Measurements from ENCODE around the gene FUT7. TPM values are rescaled to one million over a fixed set of nuclear protein-coding genes. Genes with fewer than 3 reads are reported as not detected.

Gene FUT7
- total and polyA plus RNA-seq, 9 of the 15 experiments (the other 6 are each of a cell fraction or from before 2014, with no cell fraction given): not detected

- TF ChIP-seq, protein P1, sequence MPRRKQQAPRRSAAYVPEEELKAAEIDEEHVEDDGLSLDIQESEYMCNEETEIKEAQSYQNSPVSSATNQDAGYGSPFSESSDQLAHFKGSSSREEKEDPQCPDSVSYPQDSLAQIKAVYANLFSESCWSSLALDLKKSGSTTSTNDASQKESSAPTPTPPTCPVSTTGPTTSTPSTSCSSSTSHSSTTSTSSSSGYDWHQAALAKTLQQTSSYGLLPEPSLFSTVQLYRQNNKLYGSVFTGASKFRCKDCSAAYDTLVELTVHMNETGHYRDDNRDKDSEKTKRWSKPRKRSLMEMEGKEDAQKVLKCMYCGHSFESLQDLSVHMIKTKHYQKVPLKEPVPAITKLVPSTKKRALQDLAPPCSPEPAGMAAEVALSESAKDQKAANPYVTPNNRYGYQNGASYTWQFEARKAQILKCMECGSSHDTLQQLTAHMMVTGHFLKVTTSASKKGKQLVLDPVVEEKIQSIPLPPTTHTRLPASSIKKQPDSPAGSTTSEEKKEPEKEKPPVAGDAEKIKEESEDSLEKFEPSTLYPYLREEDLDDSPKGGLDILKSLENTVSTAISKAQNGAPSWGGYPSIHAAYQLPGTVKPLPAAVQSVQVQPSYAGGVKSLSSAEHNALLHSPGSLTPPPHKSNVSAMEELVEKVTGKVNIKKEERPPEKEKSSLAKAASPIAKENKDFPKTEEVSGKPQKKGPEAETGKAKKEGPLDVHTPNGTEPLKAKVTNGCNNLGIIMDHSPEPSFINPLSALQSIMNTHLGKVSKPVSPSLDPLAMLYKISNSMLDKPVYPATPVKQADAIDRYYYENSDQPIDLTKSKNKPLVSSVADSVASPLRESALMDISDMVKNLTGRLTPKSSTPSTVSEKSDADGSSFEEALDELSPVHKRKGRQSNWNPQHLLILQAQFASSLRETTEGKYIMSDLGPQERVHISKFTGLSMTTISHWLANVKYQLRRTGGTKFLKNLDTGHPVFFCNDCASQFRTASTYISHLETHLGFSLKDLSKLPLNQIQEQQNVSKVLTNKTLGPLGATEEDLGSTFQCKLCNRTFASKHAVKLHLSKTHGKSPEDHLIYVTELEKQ (CRISPR knock-in tag; IDR thresholded peaks at IDR 0.05): peak; percentile 98
- no peak for TF ChIP-seq BMI1 (IDR thresholded peaks at IDR 0.05; ENCODE audit: low read length)
- TF ChIP-seq RBM25 (IDR thresholded peaks at IDR 0.05; ENCODE audit: low read depth, low read length, severe bottlenecking): no peak
- TF ChIP-seq KLF10 (CRISPR knock-in tag; IDR thresholded peaks at IDR 0.05): peak; percentile 92
- peak in 2 of 3 experiments; percentile 68 to 95; a peak in 4 of 6 replicates for TF ChIP-seq ZBTB11 (CRISPR knock-in tag; IDR thresholded peaks at IDR 0.05)
- peak in 1 of 2 experiments; percentile 84; a peak in 2 of 4 replicates for TF ChIP-seq SRF (CRISPR knock-in tag; IDR thresholded peaks at IDR 0.05)
- TF ChIP-seq SMAD3 (CRISPR knock-in tag; conservative IDR thresholded peaks at IDR 0.05): peak; percentile 99
- TF ChIP-seq, protein P2, sequence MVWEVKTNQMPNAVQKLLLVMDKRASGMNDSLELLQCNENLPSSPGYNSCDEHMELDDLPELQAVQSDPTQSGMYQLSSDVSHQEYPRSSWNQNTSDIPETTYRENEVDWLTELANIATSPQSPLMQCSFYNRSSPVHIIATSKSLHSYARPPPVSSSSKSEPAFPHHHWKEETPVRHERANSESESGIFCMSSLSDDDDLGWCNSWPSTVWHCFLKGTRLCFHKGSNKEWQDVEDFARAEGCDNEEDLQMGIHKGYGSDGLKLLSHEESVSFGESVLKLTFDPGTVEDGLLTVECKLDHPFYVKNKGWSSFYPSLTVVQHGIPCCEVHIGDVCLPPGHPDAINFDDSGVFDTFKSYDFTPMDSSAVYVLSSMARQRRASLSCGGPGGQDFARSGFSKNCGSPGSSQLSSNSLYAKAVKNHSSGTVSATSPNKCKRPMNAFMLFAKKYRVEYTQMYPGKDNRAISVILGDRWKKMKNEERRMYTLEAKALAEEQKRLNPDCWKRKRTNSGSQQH (CRISPR knock-in tag; IDR thresholded peaks at IDR 0.05): peak; percentile 99
- TF ChIP-seq ZNF75A (CRISPR knock-in tag; IDR thresholded peaks at IDR 0.05): peak; percentile 94
- no peak for TF ChIP-seq FOXP4 (CRISPR knock-in tag; IDR thresholded peaks at IDR 0.05; ENCODE audit: borderline replicate concordance)
- TF ChIP-seq MTF1 (CRISPR knock-in tag; IDR thresholded peaks at IDR 0.05; ENCODE audit: borderline replicate concordance): peak; percentile 96
- TF ChIP-seq ZNF232 (CRISPR knock-in tag; IDR thresholded peaks at IDR 0.05): no peak
- TF ChIP-seq COPS2 (conservative IDR thresholded peaks at IDR 0.05): no peak
These were observed 42.9 kb upstream of the FUT7 start (continued) for GRCh38 chr9:137074657-137075274.
